ENCODE measurements around the gene GJD3.

The GJD3 gene

GRCh38 chr17:40321961-40322357, 42.6 kb downstream of the GJD3 start:
- no peak for ATAC-seq

GRCh38 chr17:40321524-40321929, 43.0 kb downstream of the GJD3 start:
- ATAC-seq = no peak

GRCh38 chr17:40320756-40321523, 43.6 kb downstream of the GJD3 start:
- no peak for ATAC-seq

GRCh38 chr17:40319651-40320540, 44.6 kb downstream of the GJD3 start:
- ATAC-seq = no peak

- ATAC-seq = no peak
Observed at GRCh38 chr17:40318830-40319391, 45.6 kb downstream of the GJD3 start.

GRCh38 chr17:40317880-40318829, 46.4 kb downstream of the GJD3 start:
- ATAC-seq = peak; percentile 71 to 78

GRCh38 chr17:40317345-40317873, 47.1 kb downstream of the GJD3 start:
- no peak for ATAC-seq

- ATAC-seq = no peak
Observed at GRCh38 chr17:40316571-40317344, 47.8 kb downstream of the GJD3 start.

GRCh38 chr17:40315678-40316570, 48.6 kb downstream of the GJD3 start:
- no peak for ATAC-seq

GRCh38 chr17:40315206-40315605, 49.3 kb downstream of the GJD3 start:
- ATAC-seq = no peak

- peak; percentile 45 to 65 for ATAC-seq
Observed at GRCh38 chr17:40314584-40314956, 50.0 kb downstream of the GJD3 start.

GRCh38 chr17:40313668-40314583, 50.6 kb downstream of the GJD3 start:
- ATAC-seq = no peak
